ENCODE measurements around the gene ITPR1. TPM values are rescaled to one million over a fixed set of nuclear protein-coding genes. Genes with fewer than 3 reads are reported as not detected.

ITPR1 gene
- total RNA-seq, 1 donor from 2014 or later: 90.5 TPM

- no peak for DNase-seq (ENCODE audit: low spot score)
Observed at GRCh38 chr3:4778740-4779139, 285.6 kb downstream of the ITPR1 start.

GRCh38 chr3:4780545-4780957 is 287.4 kb downstream of the ITPR1 start:
- DNase-seq (ENCODE audit: low spot score): no peak

GRCh38 chr3:4782095-4782494 is 288.9 kb downstream of the ITPR1 start:
- no peak for DNase-seq (ENCODE audit: low spot score)

GRCh38 chr3:4785551-4785950 is 292.4 kb downstream of the ITPR1 start:
- no peak for DNase-seq (ENCODE audit: low spot score)

GRCh38 chr3:4786431-4786830 is 293.3 kb downstream of the ITPR1 start:
- DNase-seq (ENCODE audit: low spot score): no peak

GRCh38 chr3:4791358-4791757 is 298.2 kb downstream of the ITPR1 start:
- no peak for DNase-seq (ENCODE audit: low spot score)

GRCh38 chr3:4793311-4793710 is 300.2 kb downstream of the ITPR1 start:
- no peak for DNase-seq (ENCODE audit: low spot score)

- DNase-seq (ENCODE audit: low spot score): no peak
Observed at GRCh38 chr3:4794331-4794730, 301.2 kb downstream of the ITPR1 start.

GRCh38 chr3:4794798-4795197 is 301.6 kb downstream of the ITPR1 start:
- no peak for DNase-seq (ENCODE audit: low spot score)

GRCh38 chr3:4795905-4796304 is 302.8 kb downstream of the ITPR1 start:
- no peak for DNase-seq (ENCODE audit: low spot score)

GRCh38 chr3:4797201-4797705 is 304.1 kb downstream of the ITPR1 start:
- no peak for DNase-seq (ENCODE audit: low spot score)

GRCh38 chr3:4799266-4800256 is 306.4 kb downstream of the ITPR1 start:
- no peak for DNase-seq (ENCODE audit: low spot score)

GRCh38 chr3:4800595-4800994 is 307.4 kb downstream of the ITPR1 start:
- no peak for DNase-seq (ENCODE audit: low spot score)

- DNase-seq (ENCODE audit: low spot score): no peak
Observed at GRCh38 chr3:4801892-4802291, 308.7 kb downstream of the ITPR1 start.

- no peak for DNase-seq (ENCODE audit: low spot score)
Observed at GRCh38 chr3:4802903-4803302, 309.8 kb downstream of the ITPR1 start.

GRCh38 chr3:4804161-4805058 is 311.3 kb downstream of the ITPR1 start:
- DNase-seq (ENCODE audit: low spot score): no peak

GRCh38 chr3:4805662-4806061 is 312.5 kb downstream of the ITPR1 start:
- no peak for DNase-seq (ENCODE audit: low spot score)

- DNase-seq (ENCODE audit: low spot score): no peak
Observed at GRCh38 chr3:4806535-4807108, 313.5 kb downstream of the ITPR1 start.

- DNase-seq (ENCODE audit: low spot score): no peak
Observed at GRCh38 chr3:4807381-4808280, 314.5 kb downstream of the ITPR1 start.

GRCh38 chr3:4808637-4809036 is 315.5 kb downstream of the ITPR1 start:
- DNase-seq (ENCODE audit: low spot score): no peak

- no peak for DNase-seq (ENCODE audit: low spot score)
Observed at GRCh38 chr3:4809922-4810321, 316.8 kb downstream of the ITPR1 start.

Data from mucosa of gallbladder (tissue), 1 donor.